Measurements from ENCODE around the gene RYK.

The RYK gene

DNA sequence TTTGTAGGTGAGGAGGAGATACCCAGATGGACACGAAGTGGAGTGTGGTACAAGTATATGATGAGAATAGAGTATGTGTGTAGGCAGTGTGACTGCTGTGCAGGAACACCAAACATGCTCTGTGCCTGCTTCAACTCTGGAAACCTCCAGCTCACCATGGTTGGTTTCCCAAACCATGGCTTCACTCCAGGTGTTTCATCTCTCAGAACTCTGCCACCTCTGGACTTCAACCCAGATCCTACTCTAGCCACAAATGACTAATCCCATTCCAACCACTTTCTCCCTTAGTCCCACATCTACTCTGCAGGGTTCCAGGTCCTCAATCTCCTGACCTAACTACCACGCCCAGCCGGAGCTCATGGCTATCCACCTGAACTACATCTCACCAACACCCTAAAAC lies 102.1 kb downstream of the RYK start:
- no peak for DNase-seq (ENCODE audit: low spot score)

DNA sequence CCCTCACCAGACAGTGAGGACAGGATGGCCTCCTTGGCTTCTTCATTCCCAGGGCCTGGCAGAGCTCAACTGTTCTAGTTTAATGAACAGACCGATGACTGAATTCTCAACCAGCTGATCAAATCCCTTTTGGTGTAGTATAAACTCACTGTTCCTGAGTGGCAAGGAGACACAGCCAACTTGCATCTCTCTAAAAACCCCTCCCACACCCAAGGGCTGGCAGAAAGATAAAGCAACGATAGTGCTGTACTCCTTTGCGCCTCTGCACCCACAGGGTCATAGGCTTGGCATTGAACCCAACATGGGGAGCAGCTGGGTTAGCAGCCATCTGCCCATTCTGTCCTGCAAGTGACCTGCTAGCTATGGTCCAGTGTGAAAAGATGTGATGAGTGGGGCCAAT lies 103.2 kb downstream of the RYK start:
- DNase-seq (ENCODE audit: low spot score) = no peak

DNA sequence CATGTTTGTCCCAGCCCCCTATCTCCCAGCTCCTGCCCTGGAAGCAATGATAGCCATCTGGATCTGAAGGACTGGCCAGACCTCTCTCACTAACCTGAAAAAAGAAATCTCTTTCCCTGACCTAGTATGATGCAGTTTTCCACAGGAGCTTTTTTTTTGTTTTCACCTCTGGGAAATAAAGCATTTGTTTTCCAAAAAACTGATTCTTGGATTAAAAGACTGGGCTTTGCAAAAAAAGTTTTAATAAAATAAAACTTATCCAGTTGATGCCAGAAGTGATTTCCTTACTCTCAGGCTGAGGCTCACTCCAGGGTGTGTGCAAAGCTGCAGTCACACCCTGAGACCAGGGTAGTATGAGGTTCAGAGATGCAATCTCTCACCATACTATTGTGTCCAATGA lies 104.0 kb downstream of the RYK start:
- no peak for DNase-seq (ENCODE audit: low spot score)

DNA sequence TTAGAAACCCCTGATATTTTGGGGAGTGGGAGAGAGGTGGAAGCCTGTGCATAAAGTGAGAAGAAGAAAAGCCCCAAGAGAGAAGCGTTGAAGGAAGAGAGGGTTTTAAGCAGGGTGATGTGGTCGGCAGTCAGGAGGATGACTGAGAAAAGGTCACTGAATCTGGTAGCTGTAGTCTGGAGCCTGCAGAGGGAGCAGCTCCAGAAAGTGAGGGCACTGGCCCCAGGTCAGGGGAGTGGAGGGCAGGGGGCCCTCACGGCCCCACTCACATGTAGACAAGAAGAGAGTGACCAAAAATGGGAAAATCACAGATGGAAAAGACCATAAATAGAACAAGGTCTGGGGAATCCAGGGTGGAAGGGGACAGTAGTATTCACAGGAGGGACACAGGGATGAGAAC lies 105.5 kb downstream of the RYK start:
- DNase-seq (ENCODE audit: low spot score) = no peak

DNA sequence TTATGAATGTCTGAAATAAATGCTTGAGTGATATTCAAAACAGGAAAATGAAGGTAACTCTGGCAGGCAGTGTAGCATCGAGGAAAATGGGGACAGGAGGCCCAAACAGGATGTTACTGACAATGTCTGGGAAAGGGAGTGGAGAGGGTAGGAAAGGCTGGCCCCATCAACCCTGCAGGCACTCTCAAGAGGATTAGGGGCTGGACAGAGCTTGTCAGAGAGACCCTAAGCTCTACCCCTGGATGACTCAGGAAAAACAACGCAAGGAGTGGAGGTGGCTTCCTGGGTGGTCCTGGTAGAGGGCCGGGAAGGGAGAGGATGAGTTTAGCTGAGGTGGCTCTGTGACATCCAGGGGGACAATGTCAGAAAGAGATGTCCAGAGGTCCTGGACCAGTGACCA lies 106.0 kb downstream of the RYK start:
- no peak for DNase-seq (ENCODE audit: low spot score)

DNA sequence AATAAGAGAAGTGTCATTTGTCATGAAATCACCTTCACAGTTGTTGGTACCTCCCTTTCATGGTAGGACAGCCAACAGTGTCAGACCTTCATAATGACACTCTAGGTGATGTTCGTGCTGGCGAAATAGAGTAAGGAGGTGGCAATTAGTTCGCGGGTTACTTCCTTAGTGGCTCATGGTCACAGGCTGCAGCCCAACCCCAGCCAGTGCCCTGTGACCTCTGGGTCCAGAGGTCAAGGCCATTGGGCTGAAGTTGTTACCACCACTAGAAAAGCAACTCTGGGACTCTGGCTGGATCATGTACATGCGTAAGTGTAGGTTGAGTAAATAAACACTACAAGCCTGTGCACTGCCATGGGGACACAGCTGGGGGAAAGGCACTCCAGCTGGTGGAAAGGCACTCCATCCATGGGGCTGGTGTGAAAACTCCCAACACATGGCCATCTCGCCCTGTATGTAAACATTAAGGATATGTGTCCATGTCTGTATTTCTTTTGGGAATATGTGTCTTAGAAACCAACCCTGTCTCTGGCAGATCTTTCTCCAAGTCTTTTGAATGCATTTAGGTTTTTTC lies 106.7 kb downstream of the RYK start:
- no peak for DNase-seq (ENCODE audit: low spot score)

DNA sequence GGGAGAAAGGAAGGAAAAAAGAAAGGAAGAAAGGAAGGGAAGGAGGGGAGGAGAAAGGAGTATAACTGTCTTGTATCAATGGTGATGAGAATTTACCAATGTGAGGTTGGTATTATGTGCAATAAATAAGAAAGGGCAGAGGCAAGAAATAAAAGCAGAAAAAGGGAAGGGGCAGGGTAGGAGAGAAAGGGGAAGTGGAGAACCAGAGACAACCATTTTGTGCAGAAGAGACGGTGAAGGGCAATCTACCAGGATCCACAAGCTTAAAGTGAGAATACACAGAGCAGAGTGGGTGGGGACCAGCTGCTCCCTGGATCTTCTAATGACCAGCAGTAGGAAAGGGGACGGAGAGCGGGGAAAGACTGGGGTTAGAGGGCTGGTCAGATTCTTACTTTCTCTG lies 114.1 kb downstream of the RYK start:
- DNase-seq (ENCODE audit: low spot score) = no peak

DNA sequence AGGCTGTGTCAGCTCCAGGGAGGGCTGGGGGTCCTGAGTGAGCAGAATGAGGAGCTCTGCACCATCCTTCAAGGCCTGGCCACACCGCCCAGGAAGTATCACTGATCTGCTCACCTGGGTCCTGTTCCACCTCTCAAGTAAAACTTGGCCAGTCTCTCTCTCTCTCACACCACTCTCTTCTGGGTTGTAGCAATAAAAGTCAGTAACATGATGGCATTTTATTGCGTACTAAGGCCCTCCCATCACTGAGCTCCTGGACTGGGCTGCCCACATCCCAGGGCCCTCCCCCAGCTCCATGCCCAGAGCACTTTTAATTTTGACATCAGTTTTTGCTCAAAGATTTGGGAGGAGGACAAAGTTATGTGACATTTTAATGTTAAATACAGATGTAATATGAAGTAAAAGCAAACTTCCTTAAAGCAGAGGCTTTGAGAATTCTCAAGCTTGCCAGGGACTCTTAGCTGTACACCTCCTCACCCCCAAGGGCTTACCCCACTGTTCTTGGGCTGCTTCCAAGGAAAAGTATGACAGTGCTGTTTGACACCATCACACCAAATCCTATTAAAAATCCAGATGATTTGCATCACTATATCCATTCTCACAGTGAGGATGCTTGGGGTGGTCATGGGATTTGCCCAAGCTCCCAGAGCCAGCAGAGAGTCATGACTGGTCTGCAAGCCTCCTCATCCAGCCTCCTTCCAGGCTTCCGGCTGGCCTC lies 115.8 kb downstream of the RYK start:
- no peak for DNase-seq (ENCODE audit: low spot score)

DNA sequence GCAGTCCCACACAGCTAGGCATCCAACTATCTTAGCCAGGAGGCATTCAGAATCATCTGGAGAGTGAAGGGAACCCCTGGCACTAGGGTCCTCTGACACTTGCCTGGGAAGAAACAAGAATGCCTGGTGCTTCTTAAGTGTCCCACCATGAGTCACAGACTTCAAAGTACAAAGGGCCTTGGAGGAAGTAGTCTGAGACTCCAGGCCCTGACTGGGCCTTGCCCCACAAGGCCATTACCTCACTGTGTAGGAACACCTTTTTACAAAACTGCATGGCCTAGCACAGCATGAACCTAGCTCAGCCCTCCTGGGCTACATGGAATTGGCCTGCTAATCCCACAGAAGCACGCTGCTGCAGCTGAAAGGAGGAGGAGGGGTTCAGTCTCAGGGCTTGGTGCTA lies 116.4 kb downstream of the RYK start:
- no peak for DNase-seq (ENCODE audit: low spot score)

DNA sequence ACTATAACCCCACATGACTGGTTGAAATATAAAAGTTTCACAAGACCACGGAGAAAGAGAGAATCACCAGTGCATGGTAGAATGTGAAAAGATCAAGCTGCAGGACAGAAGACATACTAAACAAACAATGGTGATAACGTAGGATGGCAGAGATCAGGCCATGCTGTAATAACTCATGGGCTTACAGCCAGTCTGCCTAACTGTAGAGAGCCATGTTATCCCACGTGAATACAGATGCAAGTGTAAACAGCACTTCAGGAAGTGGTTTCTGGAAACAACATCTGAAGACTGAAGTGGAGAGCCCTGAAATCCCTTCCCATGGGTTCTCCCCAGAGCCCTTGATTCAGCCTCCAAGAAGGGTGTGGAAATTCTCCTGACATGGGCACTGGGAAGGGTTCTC lies 117.7 kb downstream of the RYK start:
- no peak for DNase-seq (ENCODE audit: low spot score)

DNA sequence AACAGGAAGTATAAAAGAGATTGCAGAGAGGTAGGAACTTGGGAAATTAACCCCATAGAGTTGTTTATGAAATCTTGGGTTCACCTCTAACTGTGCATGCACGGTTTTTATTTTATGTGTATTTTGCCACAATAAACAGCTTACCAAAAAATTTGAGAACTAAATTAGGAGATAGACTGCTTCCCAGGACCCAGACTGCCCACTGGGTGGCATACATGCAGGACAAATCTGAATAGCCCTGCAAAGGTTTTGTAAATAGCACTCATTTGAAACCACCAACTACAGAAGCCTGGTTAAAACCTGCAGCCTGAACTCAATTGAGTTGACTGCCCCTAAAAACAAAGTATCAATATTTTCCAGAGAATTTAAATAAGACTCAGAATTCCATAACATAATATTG lies 124.5 kb downstream of the RYK start:
- DNase-seq (ENCODE audit: low spot score) = no peak

DNA sequence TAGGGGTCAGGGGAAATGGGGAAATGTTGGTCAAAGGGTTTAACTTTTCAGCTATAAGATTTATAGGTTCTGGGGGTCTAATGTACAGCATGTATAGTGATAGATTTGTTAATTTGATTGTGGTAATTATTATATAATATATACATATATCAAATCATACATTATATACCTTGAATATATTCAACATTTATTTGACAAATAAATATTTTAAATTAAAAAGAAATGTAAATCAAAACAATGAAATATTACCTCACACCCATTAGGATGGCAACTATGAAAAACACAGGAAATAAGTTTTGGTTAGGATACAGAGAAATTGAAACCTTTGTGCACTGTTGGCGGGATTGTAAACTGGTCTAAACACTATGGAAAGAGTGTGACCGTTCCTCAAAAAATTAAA lies 135.9 kb downstream of the RYK start:
- no peak for DNase-seq (ENCODE audit: low spot score)

DNA sequence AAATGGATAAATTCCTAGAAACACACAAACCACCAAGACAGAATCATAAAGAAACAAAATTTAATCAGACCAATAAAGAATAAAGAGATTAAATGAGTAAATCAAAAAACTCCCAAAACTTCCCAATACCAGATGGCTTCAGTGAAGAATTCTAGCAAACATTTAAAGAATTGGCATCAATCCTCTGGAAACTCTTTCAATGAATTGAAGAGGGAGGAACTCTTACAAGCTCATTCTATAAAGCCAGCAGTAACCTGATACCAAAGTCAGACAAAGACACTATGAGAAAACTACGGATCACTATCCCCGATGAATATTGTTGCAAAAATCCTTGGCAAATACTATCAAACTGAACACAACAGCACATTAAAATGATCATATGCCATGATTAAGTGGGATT lies 139.0 kb downstream of the RYK start:
- DNase-seq (ENCODE audit: low spot score) = no peak

DNA sequence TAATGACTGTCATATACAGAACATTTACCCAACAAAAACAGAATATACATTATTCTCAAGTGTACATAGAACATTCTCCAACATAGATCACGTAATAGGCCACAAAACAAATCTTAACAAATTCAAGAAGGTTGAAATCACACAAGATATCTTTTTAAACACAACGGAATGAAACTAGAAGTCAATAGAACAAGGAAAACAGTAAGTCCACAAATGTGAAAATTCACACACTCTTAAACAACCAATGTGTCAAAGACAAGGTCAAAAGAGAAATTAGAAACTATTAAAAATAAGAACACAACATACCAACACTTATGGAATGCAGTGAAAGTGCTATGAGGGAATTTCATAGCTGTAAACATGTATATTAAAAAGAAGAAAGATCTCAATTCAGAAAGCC lies 139.7 kb downstream of the RYK start:
- DNase-seq (ENCODE audit: low spot score) = no peak
